GM18868 (cell line): ENCODE measurements around the gene DPEP2.
"Not testable (repeated sequence)": the region's sequence is repeated elsewhere in the genome, so short reads cannot be mapped to it uniquely, and the experiment has no call there.

Experiments used
- ATAC-seq: cut with Tn5 transposase; IDR thresholded peaks from one replicate; pipeline ENCODE4 v1.9.1; 2021; ENCODE audit warnings: mild to moderate bottlenecking, moderate library complexity; ENCODE audit not compliant: unreplicated experiment

Gene DPEP2

DNA sequence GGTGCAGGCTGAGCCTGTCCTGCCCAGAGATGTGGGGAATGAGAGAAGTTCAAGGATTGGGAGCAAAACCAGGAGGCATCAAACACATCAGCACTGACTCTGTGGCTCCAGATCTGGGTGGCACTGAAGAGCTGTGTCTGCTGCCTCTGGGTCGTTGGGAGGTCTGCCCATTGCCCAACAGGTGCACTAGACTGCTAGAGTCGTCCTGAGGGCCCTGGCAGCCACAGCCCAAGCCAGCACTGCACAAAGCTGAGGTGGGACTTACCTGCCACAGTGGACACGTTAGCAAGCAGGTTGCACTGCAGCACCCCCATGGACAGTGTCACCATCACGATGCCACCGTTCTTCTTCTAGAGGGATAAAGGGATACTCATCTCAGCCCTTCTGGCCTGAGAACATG is 22.3 kb downstream of the DPEP2 start:
- no peak for ATAC-seq

DNA sequence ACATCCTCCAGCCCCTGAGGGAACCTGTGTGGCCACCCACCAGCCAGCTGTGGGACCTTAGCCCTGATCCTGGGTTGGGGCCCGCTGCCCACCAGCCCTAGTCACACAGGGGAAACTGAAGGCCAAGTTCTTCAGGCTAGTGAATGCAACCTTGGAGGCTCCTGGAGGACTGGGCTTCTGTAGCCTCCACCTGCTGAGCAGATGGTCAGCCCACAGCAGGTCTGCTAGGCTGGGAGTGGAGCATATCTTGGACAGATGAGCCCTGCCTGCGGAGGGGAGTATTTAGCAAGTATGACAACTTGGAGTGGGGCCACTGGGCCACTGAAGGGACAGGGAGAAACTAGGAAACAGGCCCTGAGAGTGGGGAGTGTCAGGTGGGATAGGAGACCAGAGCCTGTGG is 23.1 kb downstream of the DPEP2 start:
- no peak for ATAC-seq

DNA sequence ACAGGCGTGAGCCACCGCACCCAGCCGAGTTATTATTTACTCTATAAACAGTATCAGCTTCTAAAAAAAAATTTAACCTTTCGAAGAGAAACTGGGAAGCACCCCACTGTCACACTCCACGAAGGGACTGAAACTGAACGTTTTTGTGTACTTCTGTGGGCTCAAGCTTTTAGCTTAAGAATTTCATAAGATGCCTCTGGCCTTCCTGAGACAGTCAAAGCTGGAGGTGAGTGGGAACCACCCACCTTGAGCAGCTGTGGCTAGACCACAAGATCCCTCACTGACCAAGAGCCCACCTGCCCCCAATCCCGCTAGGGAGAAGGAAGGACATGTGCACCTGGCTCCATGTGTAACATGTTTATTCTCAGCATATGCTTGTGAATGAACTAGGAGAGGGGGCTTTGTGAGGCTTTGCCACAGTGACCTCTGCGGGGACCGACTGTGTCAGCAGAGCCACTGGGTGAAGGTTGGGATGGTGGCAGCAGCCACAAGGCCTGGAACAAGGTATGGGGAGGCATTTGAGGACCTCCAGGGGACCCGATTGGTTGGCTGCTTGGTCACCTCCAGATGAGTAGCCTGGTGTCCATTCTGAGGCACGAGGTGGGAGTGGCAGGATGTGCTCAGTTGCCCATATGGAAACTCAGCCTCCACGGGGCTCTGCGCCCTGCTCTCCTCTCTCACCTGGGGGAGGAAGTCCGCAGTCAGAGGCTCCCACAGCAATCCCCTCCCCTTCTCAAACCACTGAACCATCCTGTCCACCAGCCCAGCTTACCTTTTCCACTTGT is 23.8 kb downstream of the DPEP2 start:
- no peak for ATAC-seq

DNA sequence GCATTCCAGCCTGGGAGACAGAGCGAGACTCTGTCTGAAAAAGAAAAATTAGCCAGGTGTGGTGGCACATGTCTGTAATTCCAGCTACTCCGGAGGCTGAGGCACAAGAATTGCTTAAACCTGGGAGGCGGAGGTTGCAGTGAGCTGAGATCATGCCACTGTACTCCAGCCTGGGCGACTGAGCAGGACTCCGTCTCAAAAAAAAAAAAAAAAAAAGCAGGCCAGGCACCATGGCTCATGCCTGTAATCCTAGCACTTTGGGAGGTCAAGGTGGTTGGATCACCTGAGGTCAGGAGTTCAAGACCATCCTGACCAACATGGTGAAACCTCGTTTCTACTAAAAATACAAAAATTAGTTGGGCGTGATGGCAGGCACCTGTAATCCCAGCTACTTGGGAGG is 27.0 kb downstream of the DPEP2 start:
- ATAC-seq, result not testable (repeated sequence)

DNA sequence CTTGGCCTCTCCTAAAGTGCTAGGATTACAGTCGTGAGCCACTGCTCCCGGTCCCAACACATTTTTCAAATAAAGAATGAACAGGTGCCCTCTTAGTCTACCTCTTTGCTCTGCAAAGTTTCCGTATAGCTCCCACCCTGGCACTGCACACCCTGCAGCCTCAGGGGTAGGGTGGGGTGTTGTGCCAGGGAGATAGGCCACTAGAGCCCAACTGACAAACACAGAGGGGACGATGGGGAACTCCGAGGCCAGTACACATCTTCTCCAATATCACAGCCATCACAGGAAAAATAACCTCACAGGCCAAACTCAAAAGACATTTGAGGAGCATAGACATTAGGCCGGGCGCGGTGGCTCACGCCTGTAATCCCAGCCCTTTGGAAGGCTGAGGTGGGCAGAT is 28.2 kb downstream of the DPEP2 start:
- no peak for ATAC-seq

DNA sequence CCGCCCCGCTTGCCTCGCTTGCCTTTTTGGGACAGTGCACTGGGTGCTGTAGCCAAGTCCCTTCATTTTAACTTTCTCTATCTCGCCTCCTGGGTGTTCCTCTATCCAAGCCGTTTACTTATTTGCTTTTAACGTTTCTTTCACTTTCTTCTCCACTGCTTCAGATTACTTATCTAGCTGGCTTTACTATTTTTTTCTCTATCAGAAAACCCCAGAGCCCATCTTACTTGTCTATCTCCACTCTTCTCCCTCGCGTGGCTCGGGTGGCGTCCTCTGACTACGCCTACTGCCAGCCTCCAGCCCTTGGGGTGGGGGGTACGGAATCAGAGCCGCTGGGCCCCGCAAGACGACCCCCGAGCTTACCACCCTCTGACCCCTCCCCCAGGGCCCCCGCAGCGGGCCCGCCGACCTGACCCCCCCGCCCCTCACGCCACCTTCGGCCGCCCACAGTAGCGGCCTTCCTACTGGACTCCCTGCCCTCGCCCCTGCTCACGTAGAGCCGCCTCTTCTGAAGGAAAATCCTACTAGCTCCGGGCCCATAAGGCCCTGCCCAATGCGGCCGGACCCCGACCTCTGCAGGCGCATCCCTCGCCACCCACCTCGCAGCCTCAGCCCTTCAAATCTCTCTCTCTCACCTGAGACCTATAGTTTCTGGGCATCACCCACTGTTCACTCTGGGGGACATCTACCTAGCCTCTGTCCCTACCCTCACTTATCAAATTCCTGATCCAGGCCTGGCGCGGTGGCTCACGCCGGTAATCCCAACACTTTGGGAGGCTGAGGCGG is 29.8 kb downstream of the DPEP2 start:
- ATAC-seq, result no peak

DNA sequence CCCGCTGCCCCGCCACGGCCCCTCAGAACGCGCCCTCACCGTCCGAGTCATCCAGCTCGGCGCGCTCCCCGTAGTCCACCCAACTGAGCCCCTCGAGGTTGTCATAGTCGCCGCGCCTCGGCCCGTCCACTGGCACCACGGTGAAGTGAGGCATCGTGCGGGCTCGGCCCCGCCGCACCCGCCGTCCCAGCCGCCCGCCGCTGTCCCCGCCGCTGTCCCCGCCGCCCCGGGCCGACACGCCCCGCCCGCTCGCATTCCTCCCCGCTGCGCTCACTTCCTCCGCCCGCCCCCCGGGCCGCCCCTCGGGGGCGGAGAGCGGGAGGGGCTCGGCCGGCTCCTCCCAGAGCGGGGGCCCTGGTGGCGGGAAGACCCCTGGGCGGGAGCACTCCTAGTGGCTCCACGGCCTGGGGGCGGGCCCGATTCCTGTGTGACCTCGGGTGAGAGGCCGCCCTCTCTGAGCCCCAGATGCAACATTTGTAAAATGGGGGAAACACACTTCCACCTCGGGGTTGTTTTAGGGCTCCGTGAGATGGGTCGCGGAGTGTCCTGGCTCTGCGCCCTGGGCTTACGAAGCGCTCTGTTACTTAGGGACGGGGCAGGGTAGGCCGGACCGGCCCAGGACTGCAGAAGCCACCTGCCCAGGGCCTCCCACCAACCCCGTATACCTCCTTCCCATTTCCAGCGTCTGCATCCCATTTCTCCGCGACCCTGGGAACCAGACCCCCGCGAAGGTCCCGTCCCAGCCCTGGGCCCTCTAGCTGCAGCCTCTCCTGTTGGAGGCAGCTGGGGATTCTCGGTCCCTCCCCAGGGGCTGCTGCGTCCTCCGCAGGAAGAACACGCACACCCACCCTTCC is 30.7 kb downstream of the DPEP2 start, which contains the start of gene SLC12A4:
TSS of gene SLC12A4 (minus strand) at position 238 of the 854 bp plus-strand sequence. CDS start at position 154, 84 bp downstream.
- peak; percentile 81 for ATAC-seq

DNA sequence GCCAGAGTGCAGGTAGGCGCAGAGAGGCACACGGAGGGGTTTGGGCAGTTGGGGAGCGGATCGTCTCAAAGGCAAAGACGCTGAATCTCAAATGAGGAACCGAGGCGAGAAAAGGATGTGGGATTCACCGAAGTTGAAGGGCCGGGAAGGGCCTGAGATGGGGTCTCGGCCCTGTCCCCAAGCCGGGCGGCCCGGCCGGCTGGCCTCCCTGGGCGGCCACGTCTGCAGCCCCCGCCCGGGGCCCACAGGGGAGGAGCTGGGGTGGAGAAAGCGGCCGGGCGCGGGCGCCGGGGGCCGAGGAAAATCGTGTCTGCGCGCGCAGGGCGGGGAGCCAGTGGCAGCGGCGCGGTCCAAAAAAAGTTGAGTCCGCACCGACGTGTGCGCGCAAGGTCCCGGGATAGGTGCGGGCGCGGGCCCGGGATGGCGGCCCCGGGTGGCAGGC is 31.3 kb downstream of the DPEP2 start:
- peak; percentile 26 for ATAC-seq

DNA sequence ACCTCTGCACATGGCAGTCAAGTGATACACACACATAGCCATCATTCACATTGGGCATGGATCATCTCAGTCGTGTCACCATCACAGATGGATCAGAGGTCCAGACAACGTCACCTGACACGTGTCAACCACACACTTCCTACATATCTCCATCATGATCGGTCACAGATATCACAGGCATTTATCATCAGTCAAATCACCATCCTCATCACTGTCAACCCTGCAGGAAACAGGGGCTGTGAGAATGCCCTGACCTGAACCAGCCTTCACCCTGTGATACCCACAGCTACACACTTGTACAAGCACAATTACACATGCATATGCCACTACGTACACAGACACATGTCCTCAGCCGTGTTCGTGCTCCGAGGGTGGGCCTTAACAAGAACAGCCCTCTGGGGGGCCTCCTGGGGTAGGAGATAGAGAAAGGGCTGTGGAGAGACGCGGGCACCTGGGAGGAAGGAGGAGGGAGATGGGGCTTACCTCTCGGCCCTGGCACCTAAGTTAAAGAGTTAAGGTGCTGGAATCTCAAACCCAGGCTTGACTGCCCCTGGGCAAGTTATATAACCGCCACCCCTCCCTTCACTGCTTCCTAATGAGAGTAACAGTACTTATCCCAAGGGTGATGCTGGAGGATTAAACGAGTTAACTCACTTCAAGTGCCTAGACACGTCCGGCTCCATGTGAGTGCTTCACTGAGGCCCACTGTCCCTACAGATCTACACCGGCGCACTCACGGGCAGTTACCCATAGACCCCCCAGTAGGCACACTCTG is 31.9 kb downstream of the DPEP2 start:
- ATAC-seq, result peak; percentile 7

DNA sequence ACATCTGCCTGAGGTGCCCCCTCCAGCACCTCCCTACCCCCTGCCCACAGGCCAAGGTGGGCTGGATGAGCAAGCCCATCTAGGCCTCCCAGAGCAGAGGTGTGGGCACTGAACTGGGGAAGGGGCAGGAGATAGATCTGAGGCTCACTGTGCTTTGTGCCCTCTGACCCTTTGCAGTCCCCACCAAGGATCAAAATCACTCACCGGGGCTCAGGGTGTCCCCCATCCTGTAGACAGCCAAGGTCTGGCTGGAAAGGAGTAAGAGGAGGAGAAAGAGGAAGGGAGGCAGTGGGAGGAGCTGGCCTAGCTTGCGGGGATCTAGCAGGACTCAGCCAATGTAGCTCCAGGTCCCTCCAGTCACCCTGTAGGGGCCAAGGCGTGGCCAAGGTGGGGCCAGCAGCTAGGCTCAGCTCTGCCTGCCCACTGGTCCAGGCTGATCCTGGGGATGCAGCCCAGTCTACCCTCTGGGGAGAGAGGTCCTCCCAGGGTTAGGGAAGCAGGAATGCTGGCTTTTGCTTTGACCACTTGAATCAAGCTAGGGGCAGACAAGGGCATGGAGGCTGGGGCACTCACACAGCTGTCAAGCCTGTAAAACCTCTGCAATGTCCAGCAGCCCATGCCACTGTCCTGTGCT is 32.6 kb downstream of the DPEP2 start:
- ATAC-seq, result no peak

DNA sequence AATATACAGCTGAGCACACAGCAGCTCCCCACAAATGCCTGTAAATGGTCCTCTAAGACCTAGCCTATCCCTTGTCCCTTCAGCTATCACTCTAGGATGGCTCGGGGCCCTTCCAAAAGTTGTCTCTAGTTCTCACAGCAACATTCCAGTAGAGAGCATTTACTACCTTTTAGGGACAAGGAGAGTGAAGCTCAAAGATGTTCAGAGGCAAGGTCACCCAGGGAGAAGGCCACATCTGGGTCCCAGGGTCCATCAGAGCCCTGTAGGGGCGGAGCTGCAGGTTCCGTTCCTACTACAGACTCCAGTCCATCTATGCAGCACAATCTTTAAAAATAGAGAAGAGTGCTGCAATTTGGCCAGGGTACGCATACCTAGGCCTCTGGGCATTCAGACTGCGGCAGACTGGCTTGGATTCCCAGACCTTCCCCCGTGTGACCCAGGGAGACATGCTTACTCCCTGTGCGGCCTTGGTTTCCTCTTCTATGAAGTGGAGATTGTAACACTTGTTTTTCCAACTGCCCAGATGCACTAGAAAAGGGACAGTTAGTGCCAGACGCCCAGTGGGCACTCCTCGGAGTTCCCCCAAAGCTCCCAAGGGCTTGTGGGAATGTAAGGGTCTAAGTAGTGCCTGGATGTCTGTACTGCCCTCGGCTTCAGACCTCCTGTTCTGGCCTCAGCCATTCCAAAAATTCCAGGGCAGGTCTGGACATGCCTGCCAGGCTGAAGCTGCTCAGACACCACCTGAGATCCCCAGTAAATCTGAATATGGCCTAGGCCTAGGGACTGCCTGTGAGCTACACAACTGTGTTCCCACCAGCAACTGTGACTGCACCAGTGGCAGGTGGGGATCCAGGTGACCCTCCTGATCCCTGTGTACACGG is 33.4 kb downstream of the DPEP2 start:
- no peak for ATAC-seq

DNA sequence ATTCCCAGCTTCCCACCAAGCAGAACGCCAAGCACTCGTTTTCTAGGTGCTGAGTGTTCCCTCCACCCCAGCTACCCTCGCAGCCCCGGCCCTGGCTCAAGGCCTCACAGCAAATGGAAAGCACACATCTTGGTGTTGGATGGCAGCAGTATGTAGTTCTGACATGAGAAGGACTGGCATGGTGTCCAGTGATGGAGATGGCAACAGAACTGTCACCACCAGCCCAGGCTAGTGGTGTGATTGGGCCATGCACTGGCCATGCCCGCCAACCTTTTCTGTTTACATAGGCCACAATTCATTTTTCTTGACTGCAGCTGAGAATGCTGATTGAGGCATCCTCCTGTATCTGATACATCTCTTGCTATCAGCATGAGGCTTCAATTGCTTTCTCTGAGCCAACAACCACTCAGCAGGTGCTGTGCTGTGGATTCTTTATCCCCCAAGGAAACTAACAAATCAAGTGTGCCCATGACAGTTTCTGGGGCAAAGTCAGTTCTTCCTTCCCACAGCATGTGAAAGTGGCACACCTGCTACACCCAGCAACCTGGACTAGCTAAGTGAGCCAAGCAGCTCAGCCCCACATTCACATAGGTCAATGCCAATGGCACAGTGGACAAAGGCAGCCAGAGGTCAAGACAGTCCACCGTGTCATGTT is 34.7 kb downstream of the DPEP2 start:
- no peak for ATAC-seq

DNA sequence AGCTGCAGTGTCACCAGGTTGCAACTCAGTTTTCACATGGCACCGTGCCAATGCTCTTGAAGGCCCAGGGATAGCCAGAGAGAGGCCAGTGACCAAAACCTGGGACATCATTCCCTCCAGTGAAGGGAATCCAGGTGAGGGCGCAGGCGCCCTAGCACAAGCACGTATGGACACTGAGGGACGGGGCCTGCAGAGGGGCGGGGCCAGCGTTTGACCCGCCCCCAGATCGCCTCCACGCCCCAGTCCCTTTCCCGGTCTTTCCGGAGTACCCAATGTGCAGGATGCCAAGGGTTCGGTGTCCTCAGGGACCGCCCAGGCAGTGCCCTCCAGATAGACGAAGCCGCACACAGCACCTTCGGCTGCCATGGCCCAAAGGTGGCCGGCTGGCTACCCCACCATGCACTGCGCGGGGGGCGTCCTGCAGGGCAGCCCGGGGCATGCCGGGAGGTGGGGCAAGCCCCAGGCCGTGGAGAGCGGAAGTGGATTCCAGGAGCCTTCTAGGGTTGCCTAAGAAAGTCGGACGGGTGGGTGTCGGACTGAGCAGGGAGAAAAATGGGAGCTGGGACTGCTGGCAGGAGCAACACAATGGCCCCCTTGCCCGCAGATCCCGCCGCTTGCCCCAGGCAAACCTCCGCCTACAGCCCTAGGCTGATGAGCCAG is 35.5 kb downstream of the DPEP2 start:
- ATAC-seq, result no peak

DNA sequence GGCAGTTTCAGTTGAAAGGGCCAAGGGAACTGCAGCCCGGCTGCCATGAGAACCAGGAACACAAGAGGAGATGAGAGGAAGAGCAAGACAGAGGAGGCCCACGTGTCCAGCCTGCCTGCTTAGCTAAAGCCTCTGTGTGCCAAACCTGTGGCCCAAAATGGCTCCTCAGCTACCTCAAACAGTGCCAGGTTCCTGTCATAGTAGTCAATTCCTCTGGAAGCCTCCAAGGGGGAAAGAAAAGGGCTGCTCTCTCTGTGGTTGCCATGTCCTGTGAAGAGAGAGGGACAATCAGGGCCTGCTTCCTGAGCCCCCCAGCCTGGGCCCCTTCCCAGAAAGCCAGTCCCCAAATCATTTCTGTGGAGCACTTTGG is 36.0 kb downstream of the DPEP2 start:
- no peak for ATAC-seq

DNA sequence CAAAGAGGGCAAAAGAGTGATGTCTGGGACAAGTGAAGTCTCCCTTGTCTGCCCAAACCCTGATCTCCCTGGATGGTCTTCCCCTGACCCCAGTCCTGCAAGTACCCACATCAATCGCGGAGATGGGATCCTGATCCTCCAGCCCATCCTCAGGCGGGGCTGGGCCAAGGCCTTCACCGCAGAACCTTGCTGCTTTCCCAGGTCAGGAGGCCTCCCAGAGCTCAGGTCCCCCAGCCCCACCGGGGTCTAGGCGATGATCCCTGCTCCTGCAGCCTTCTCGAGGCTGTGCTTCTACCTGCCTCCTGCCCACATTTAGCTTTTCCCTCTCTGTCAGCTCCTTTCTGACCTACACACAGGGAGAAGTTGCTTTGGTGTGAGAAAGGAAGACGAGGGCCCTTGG is 37.1 kb downstream of the DPEP2 start:
- ATAC-seq, result no peak

DNA sequence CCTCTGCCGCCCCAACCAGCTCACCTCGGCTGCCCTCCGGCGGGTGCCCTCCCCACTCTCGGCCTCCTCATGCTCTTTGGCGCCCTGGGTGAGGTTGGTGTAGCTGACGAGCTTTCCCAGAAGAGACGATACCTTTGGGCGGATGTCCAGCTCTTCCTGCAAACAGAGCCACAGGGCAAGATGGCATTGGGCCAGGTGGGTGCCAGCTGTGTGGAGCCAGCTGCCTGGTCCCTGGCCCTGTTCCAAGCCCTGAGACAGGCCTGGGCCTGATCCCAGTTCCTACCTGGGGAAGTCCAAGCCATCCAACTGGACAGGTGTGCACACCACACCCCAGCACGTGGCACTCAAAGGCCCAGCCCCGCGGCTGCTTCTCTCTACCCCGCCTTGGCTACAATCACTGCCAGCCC is 37.7 kb downstream of the DPEP2 start:
- ATAC-seq, result no peak

DNA sequence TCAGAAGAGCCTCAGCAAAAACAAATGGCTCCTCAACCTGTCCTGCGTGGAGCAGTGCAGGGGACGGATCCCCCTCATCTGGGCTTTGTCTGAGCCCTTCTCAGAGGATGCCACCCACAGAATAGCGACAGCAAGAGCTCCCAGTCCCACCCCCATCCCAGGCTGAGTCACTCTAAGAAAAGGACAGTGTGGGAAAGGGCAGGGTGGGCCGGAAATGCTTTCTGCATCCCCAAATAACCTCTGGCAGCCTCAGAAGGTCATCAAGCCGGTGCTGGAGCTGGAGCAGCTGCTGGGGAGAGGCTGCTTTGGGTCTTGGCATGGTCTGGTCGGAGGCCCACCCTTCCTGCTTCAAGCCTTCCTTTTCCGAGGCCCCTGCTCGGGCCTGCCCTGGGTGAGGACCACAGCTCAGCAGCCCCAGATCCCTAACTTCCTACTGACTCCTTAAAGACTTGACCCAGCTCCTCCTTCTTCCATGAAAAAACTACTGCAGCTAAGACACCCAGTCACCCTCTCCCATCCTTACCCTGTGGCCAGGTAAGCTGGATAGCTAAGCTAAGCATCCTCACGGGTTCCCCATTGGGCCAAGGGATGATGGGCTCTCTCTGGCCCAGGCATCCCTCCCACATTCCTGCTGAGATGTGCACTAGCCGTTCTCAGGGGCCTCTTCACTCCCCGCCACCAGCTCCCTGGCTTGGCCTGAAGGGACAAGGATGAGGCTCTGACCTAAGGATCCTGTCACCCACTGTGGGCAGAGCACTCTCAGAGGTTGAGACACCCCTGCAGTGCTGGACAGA is 39.6 kb downstream of the DPEP2 start:
- ATAC-seq, result no peak
